A673 (cell line): ENCODE measurements around the gene RNF115.
"Not testable (repeated sequence)": the region's sequence is repeated elsewhere in the genome, so short reads cannot be mapped to it uniquely, and the experiment has no call there.

Source experiments
- EZH2 ChIP-seq: fragments of 200-600 bp; sonication (generic); IDR thresholded peaks from 2 replicates; pipeline ENCODE4 v1.6.1; 2017; ENCODE audit warnings: borderline replicate concordance, low read depth, mild to moderate bottlenecking, mixed read lengths, antibody characterized with exemption, low read length; ENCODE audit not compliant: poor library complexity, severe bottlenecking
- TF ChIP-seq, protein P1 (sequence below): fragments of 300-800, 200-600 bp; sonication (generic); conservative IDR thresholded peaks from 2 replicates; pipeline ENCODE4 v1.5.1; 2017; ENCODE audit warnings: low read depth, mild to moderate bottlenecking, antibody characterized with exemption, low read length, moderate library complexity, mixed read lengths

DNA sequence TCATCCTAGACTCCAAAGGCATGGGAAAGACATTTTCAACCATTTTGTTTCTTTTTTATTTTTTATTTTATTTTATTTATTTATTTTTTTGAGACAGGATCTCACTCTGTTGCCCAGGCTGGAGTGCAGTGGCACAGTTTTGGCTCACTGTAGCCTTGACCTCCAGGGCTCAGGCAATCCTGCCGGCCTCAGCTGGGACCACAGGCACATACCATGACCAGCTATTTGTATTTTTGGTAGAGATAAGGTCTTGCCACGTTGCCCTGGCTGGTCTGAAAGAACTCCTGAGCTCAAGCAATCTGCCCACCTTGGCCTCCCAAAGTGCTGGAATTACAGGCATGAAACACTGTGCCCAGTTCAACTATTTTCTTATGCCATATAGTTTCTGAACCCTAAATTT lies 32.0 kb downstream of the RNF115 start:
- TF ChIP-seq, protein P1, sequence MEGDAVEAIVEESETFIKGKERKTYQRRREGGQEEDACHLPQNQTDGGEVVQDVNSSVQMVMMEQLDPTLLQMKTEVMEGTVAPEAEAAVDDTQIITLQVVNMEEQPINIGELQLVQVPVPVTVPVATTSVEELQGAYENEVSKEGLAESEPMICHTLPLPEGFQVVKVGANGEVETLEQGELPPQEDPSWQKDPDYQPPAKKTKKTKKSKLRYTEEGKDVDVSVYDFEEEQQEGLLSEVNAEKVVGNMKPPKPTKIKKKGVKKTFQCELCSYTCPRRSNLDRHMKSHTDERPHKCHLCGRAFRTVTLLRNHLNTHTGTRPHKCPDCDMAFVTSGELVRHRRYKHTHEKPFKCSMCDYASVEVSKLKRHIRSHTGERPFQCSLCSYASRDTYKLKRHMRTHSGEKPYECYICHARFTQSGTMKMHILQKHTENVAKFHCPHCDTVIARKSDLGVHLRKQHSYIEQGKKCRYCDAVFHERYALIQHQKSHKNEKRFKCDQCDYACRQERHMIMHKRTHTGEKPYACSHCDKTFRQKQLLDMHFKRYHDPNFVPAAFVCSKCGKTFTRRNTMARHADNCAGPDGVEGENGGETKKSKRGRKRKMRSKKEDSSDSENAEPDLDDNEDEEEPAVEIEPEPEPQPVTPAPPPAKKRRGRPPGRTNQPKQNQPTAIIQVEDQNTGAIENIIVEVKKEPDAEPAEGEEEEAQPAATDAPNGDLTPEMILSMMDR: not testable (repeated sequence)
- TF ChIP-seq EZH2: not testable (repeated sequence)
